Right lobe of liver (tissue), 6 donors: ENCODE data around the gene ATIC. TPM values are rescaled to one million over a fixed set of nuclear protein-coding genes. Genes with fewer than 3 reads are reported as not detected.

Experiments used
- ATAC-seq, 4 donors: fragments of 200-7000 bp; cut with Tn5 transposase; one replicate each; pipeline ENCODE4 v1.9.1; 2020; ENCODE audit warnings: mild to moderate bottlenecking in 4 of 4, moderate library complexity in 4 of 4
- DNase-seq, 3 donors: peaks; one replicate each; pipeline ENCODE4 v3.0.0-alpha.2; 2020
- H3K27ac ChIP-seq, 3 donors: fragments of 200-600 bp; one replicate each; pipeline ENCODE4 v1.8.0; 2022
- H3K27me3 ChIP-seq, 2 donors: fragments of 200-600 bp; one replicate each; pipeline ENCODE4 v1.8.0; 2022
- H3K36me3 ChIP-seq, 4 donors: fragments of 200-600 bp; sonication (generic) in 1 of 4; one replicate each; pipeline versions ENCODE4 v1.5.1 to v1.8.0; 2017 to 2022; ENCODE audit warnings: control low read depth in 1 of 4
- H3K4me1 ChIP-seq, 4 donors: fragments of 200-600 bp; sonication (generic) in 1 of 4; one replicate each; pipeline versions ENCODE4 v1.5.1 to v1.8.0; 2017 to 2022; ENCODE audit warnings: control low read depth in 1 of 4
- H3K4me3 ChIP-seq, 3 donors: fragments of 200-600 bp; one replicate each; pipeline ENCODE4 v1.8.0; 2022
- H3K9me3 ChIP-seq, 4 donors: fragments of 200-600 bp; sonication (generic) in 1 of 4; one replicate each; pipeline versions ENCODE4 v1.5.1 to v1.8.0; 2017 to 2022; ENCODE audit warnings: control low read depth in 1 of 4
- CTCF ChIP-seq, 4 donors: fragments of 200-600 bp in 3 of 4; fragments of 450-650 bp in 1 of 4; IDR thresholded peaks; one replicate each; pipeline versions ENCODE4 v1.5.1 to v1.8.0; 2016 to 2022; ENCODE audit warnings: antibody characterized with exemption in 4 of 4, mild to moderate bottlenecking in 2 of 4
- POLR2A ChIP-seq: fragments of 450-650 bp; IDR thresholded peaks from one replicate; pipeline ENCODE4 v1.6.1; 2017; ENCODE audit warnings: antibody characterized with exemption, mild to moderate bottlenecking
- WGBS: methylation state at CpG from one replicate; pipeline ENCODE4 v1.1.6; 2018; ENCODE audit warnings: low coverage, low lambda C conversion rate; ENCODE audit not compliant: insufficient coverage; ENCODE audit errors: missing lambda C conversion rate; 5-methylcytosine and 5-hydroxymethylcytosine counted together
- intact Hi-C, 2 donors: fragments of 100-400 bp; cut with DNase I; formaldehyde crosslinking; loops; one replicate each; pipeline versions ENCODE4 v1.11.2 to v1.14.1; 2022
- total RNA-seq, 6 experiments: library from RNA; depleted of rRNA in 2 of 6; stranded (reverse); fragments of >200 nt in 2 of 6; fragmentation: NEBNext Ultra II Directional in 3 of 6; extraction: Animal tissue kit (Norgen Biotek cat#: 25700) in 3 of 6; gene quantifications; one replicate each; pipeline versions ENCODE4 v1.1.0 to v1.2.4, GENCODE V29; 2016 to 2023
- donor health status: DM: no; HTN: yes; CAD: no.
- donor health status: DM: no; HTN: no; CAD: no.
- donor health status: DM: no; HTN: no; CAD: no.
- donor health status: DM: no; HTN: yes; CAD: no.
- donor health status: DM: no; HTN: yes; CAD: no.

ATIC gene
- total RNA-seq, 6 experiments from 2014 or later = 38.8 to 57.3 (median 43.0) TPM

GRCh38 chr2:215269397-215270117, 42.3 kb upstream of the ATIC start:
- H3K9me3 ChIP-seq = no peaks in the 10 kb centered on the region
- peak in 1 of 3 donors; percentile 61 for DNase-seq
- no peak overlapping the region for H3K27ac ChIP-seq
- no peak for TF ChIP-seq POLR2A
- TF ChIP-seq CTCF (IDR thresholded peaks at IDR 0.05) = peak; percentile 53 to 83 (median 80)
- H3K36me3 ChIP-seq = no peaks in the 10 kb centered on the region
- H3K27me3 ChIP-seq = no peaks in the 10 kb centered on the region
- WGBS = 16% methylated on average over 12 of the region's 12 CpGs
- H3K4me1 ChIP-seq = peaks cover 0 to 2% (median 0%) of the 10 kb centered on the region in 4 donors
- peak; percentile 76 to 88 (median 86) for ATAC-seq
- intact Hi-C loops = no loop called here
- H3K4me3 ChIP-seq = no peak overlapping the region

- intact Hi-C loops = no loop called here
Measured at GRCh38 chr2:215270118-215270451, 41.8 kb upstream of the ATIC start.

GRCh38 chr2:215271446-215271845, 40.4 kb upstream of the ATIC start:
- Histone ChIP-seq H3K36me3 (no peaks in the 10 kb centered on the region), H3K4me1 (peaks cover 0 to 2% (median 0%) of the 10 kb centered on the region in 4 donors), H3K4me3 (no peak overlapping the region), H3K27ac (no peak overlapping the region), H3K27me3 (no peaks in the 10 kb centered on the region), H3K9me3 (no peaks in the 10 kb centered on the region)
- ATAC-seq = no peak
- intact Hi-C loops = no loop called here
- DNase-seq = no peak
- WGBS = 96% methylated on average over 2 of the region's 2 CpGs
- no peak for TF ChIP-seq CTCF (IDR thresholded peaks at IDR 0.05)
- TF ChIP-seq POLR2A = no peak

More at GRCh38 chr2:215270118-215270451, 41.8 kb upstream of the ATIC start:
- ATAC-seq (no peak), DNase-seq (no peak)
- Histone ChIP-seq H3K4me1 (peaks cover 0 to 2% (median 0%) of the 10 kb centered on the region in 4 donors), H3K27ac (no peak overlapping the region), H3K4me3 (no peak overlapping the region), H3K36me3 (no peaks in the 10 kb centered on the region), H3K27me3 (no peaks in the 10 kb centered on the region), H3K9me3 (no peaks in the 10 kb centered on the region)
- WGBS = 42% methylated on average over 4 of the region's 4 CpGs
- TF ChIP-seq CTCF (IDR thresholded peaks at IDR 0.05) (no peak), POLR2A (no peak)

GRCh38 chr2:215272918-215273317, 38.9 kb upstream of the ATIC start:
- Histone ChIP-seq H3K4me1 (peaks cover 0 to 2% (median 0%) of the 10 kb centered on the region in 4 donors), H3K9me3 (no peaks in the 10 kb centered on the region), H3K36me3 (no peaks in the 10 kb centered on the region), H3K27me3 (no peaks in the 10 kb centered on the region), H3K4me3 (no peak overlapping the region), H3K27ac (no peak overlapping the region)
- no peak for TF ChIP-seq CTCF (IDR thresholded peaks at IDR 0.05)
- no peak for TF ChIP-seq POLR2A
- WGBS = 77% methylated on average over 2 of the region's 3 CpGs
- ATAC-seq = no peak
- intact Hi-C loops = no loop called here
- no peak for DNase-seq
